GM19463 (cell line): ENCODE measurements around the gene FOXL2.
"Not testable (repeated sequence)": the region's sequence is repeated elsewhere in the genome, so short reads cannot be mapped to it uniquely, and the experiment has no call there.

ENCODE experiments used
- ATAC-seq: cut with Tn5 transposase; IDR thresholded peaks from one replicate; pipeline ENCODE4 v1.9.1; 2021; ENCODE audit warnings: mild to moderate bottlenecking, moderate library complexity; ENCODE audit not compliant: unreplicated experiment

The FOXL2 gene

GRCh38 chr3:138933981-138934691, 12.8 kb downstream of the FOXL2 start:
- no peak for ATAC-seq

- ATAC-seq = no peak
Observed at GRCh38 chr3:138933068-138933668, 13.8 kb downstream of the FOXL2 start.

GRCh38 chr3:138928727-138929372, 18.1 kb downstream of the FOXL2 start:
- no peak for ATAC-seq

DNA sequence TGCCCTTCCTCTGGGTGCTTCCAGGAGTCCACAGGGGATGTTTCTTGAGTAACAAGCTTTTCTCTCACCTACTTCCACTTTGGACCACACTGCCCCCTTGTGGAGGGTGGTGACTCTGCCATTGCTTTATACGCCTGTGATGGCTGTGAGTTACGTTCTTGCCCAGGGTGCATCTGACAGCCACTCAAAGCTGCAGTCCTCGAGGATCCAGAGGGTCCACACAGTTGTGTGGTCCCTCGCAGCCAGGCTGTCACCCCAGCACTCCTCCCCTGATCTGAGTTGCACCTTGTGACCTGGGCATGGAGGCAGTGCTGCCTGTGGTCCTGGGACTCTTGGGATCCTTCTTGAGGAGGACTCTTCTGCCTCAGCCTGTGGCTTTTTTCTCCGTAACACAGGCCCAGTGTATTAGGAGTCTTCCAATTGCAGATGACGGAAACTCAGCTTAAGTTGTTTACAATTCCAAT, 23.4 kb downstream of the FOXL2 start:
- peak; percentile 81 for ATAC-seq

DNA sequence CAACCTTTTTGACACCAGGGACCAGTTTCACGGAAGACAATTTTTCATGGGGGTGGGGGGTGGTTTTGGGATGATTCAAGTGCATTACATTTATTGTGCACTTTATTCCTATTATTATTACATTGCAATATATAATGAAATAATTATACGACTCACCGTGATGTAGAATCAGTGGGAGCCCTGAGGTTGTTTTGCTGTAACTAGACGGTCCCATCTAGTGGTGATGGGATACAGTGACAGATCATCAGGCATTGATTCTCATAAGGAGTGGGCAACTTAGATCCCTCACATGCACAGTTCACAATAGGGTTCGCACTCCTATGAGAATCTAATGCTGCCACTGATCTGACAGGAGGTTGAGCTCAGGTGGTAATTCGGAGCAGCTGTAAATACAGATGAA, 24.5 kb downstream of the FOXL2 start:
- not testable (repeated sequence) for ATAC-seq

GRCh38 chr3:138921316-138922292, 25.3 kb downstream of the FOXL2 start:
- no peak for ATAC-seq

- no peak for ATAC-seq
Observed at GRCh38 chr3:138919325-138919724, 27.6 kb downstream of the FOXL2 start.

GRCh38 chr3:138916824-138917223, 30.1 kb downstream of the FOXL2 start:
- no peak for ATAC-seq

GRCh38 chr3:138915503-138916498, 31.1 kb downstream of the FOXL2 start:
- ATAC-seq = peak; percentile 86

GRCh38 chr3:138914870-138915502, 32.0 kb downstream of the FOXL2 start:
- peak; percentile 11 for ATAC-seq

DNA sequence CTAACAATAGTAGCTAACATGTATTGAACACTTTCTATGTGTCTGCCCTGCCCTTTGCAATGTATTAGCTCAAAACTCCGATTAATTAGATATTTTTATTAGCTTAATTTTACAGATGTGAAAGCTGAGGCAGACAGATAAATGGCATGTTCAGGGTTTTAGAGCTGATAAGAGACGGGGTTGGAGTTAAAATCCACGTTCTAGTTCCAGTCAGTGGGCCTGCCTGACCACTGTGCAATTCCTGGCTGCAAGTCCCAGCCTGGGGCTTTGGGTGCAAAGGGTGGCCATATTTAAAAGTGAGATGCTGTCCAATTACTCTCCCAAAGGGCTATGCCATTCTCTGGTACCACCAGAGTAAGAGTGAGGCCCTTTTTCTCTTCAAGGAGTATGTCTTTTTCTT, 33.2 kb downstream of the FOXL2 start:
- no peak for ATAC-seq

- ATAC-seq = no peak
Observed at GRCh38 chr3:138912237-138912636, 34.7 kb downstream of the FOXL2 start.

GRCh38 chr3:138911621-138912020, 35.3 kb downstream of the FOXL2 start:
- no peak for ATAC-seq

- no peak for ATAC-seq
Observed at GRCh38 chr3:138909904-138910303, 37.0 kb downstream of the FOXL2 start.

- no peak for ATAC-seq
Observed at GRCh38 chr3:138908846-138909245, 38.1 kb downstream of the FOXL2 start.

DNA sequence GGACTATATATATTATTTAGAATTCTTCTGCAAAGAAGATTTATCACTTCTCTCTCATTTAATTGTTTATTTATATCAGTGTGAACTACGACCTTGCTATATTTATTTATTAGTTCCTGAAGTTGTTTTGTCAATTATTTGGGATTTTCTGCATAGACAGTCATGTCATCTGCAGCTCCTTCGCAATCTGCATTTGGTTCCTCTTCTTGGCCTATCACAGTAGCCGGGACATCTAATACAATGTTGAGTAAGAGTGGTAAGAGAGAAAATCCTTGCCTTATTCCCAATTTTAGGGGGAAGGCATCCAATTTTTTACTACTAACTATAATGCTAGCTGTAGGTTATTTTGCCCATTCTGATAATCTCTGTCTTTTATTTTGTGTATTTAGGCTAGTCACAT, 39.4 kb downstream of the FOXL2 start:
- ATAC-seq = no peak

GRCh38 chr3:138902171-138902570, 44.8 kb downstream of the FOXL2 start:
- no peak for ATAC-seq

- no peak for ATAC-seq
Observed at GRCh38 chr3:138901567-138901966, 45.4 kb downstream of the FOXL2 start.

DNA sequence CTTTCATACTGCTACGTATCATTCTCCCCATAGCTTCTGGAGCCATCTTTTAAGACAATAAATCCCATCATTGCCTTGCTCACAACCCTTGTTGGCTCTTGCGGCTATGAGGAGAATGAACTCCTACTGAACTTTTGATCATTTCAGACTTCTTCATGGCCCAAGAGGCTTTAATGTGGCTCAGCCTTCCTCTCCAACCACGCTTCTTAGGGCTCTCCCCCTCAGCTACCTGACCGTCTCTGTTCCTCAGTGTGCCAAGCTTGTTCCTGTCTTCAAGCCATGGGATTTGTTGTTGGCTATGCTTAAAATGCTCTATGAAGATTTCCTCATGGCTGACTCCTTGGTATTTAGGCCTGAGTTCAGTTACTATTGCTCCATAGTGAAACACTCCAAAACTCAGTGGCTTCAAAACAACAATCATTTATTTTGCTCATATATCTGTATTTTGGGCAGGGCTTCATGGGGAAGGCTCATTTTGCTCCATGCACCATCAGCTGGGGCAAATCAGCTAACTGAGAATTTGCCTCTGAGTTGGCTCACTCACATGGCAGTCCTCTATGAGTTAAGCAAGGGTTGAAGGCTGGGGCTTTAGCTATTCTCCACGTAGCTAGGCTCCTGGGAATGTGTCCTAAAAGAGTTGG, 47.5 kb downstream of the FOXL2 start:
- no peak for ATAC-seq
